ENCODE measurements around the gene HIPK2. TPM values are rescaled to one million over a fixed set of nuclear protein-coding genes. Genes with fewer than 3 reads are reported as not detected.

Gene HIPK2
- total and polyA plus RNA-seq, 5 experiments from 2014 or later: 2.1 to 32.9 (median 4.3) TPM

GRCh38 chr7:139646566-139646965 lies 131.2 kb downstream of the HIPK2 start:
- POLR2A ChIA-PET: interaction anchor here (0.6 to 2.1 kb wide), 6 partner anchors 11 to 657 kb away, joined by 3 to 11 read pairs (median 4); partner anchors contain the start of gene HIPK2
- peaks cover 39 to 84% (median 78%) of the 10 kb centered on the region in 4 donors for H3K4me1 Mint-ChIP-seq
- H3K27me3 Mint-ChIP-seq: no peaks in the 10 kb centered on the region
- H3K4me3 Mint-ChIP-seq: peak overlapping the region in 1 of 10 donors; percentile 46
- no peak for DNase-seq
- H3K9me3 Mint-ChIP-seq: no peaks in the 10 kb centered on the region
- peaks cover 0 to 5% (median 3%) of the 10 kb centered on the region in 3 donors for H3K36me3 Mint-ChIP-seq
- ATAC-seq: no peak
- H3K27ac Mint-ChIP-seq: peak overlapping the region in 9 of 10 donors; percentile 28 to 94 (median 54)

GRCh38 chr7:139645572-139646523 lies 131.9 kb downstream of the HIPK2 start:
- POLR2A ChIA-PET: interaction anchor here (0.6 to 2.1 kb wide), 7 partner anchors 10 to 658 kb away, joined by 3 to 11 read pairs (median 4); partner anchors contain the start of gene HIPK2
- DNase-seq: peak; percentile 64 to 90 (median 82)
- peak overlapping the region in 5 of 10 donors; percentile 30 to 77 (median 57) for H3K4me3 Mint-ChIP-seq

GRCh38 chr7:139643951-139644585 lies 133.7 kb downstream of the HIPK2 start:
- H3K27me3 Mint-ChIP-seq: no peaks in the 10 kb centered on the region
- H3K9me3 Mint-ChIP-seq: no peaks in the 10 kb centered on the region
- ATAC-seq (peak; percentile 68 to 80), DNase-seq (peak in 5 of 10 donors; percentile 40 to 66 (median 57))
- H3K4me1 Mint-ChIP-seq: peaks cover 43 to 79% (median 66%) of the 10 kb centered on the region in 4 donors
- H3K27ac Mint-ChIP-seq: peak overlapping the region in 8 of 10 donors; percentile 7 to 91 (median 76)
- POLR2A ChIA-PET: interaction anchor here (2.1 kb wide), 1 partner anchor 135 kb away, joined by 11 read pairs; the partner anchor contains the start of gene HIPK2
- peak overlapping the region in 6 of 10 donors; percentile 5 to 57 (median 30) for H3K4me3 Mint-ChIP-seq
- H3K36me3 Mint-ChIP-seq: peaks cover 0 to 3% (median 2%) of the 10 kb centered on the region in 3 donors

More at GRCh38 chr7:139645572-139646523, 131.9 kb downstream of the HIPK2 start:
- no peaks in the 10 kb centered on the region for H3K9me3 Mint-ChIP-seq
- H3K27ac Mint-ChIP-seq: peak overlapping the region in 9 of 10 donors; percentile 20 to 94 (median 69)
- ATAC-seq: peak; percentile 48 to 70
- peaks cover 41 to 81% (median 75%) of the 10 kb centered on the region in 4 donors for H3K4me1 Mint-ChIP-seq
- H3K27me3 Mint-ChIP-seq: no peaks in the 10 kb centered on the region
- peaks cover 0 to 3% (median 2%) of the 10 kb centered on the region in 3 donors for H3K36me3 Mint-ChIP-seq

GRCh38 chr7:139642283-139642682 lies 135.5 kb downstream of the HIPK2 start:
- Mint-ChIP-seq H3K9me3 (no peaks in the 10 kb centered on the region), H3K4me3 (peak overlapping the region in 2 of 10 donors; percentile 7 to 15), H3K27ac (peak overlapping the region in 9 of 10 donors; percentile 10 to 88 (median 54)), H3K36me3 (peaks cover 0 to 5% (median 3%) of the 10 kb centered on the region in 3 donors), H3K27me3 (no peaks in the 10 kb centered on the region), H3K4me1 (peaks cover 39 to 76% (median 59%) of the 10 kb centered on the region in 4 donors)
- ATAC-seq: no peak
- no peak for DNase-seq
- POLR2A ChIA-PET: interaction anchor here (0.5 to 1.1 kb wide), 3 partner anchors 15 to 81 kb away, joined by 3 to 5 read pairs (median 4); no protein-coding TSS in a partner anchor

- Mint-ChIP-seq H3K27me3 (no peaks in the 10 kb centered on the region), H3K36me3 (peaks cover 0 to 5% (median 3%) of the 10 kb centered on the region in 3 donors), H3K4me3 (no peak overlapping the region), H3K9me3 (no peaks in the 10 kb centered on the region), H3K4me1 (peaks cover 44 to 76% (median 59%) of the 10 kb centered on the region in 4 donors), H3K27ac (peak overlapping the region in 6 of 10 donors; percentile 8 to 75 (median 40))
- DNase-seq (no peak), ATAC-seq (no peak)
- POLR2A ChIA-PET: interaction anchor here (0.6 to 0.7 kb wide), 2 partner anchors 29 to 82 kb away, joined by 3 to 4 read pairs; no protein-coding TSS in a partner anchor
Measured at GRCh38 chr7:139641337-139641992, 136.3 kb downstream of the HIPK2 start.

- Mint-ChIP-seq H3K36me3 (peaks cover 0 to 5% (median 3%) of the 10 kb centered on the region in 3 donors), H3K27me3 (no peaks in the 10 kb centered on the region), H3K4me1 (peaks cover 48 to 76% (median 60%) of the 10 kb centered on the region in 4 donors), H3K9me3 (no peaks in the 10 kb centered on the region), H3K27ac (peak overlapping the region in 2 of 10 donors; percentile 58 to 97), H3K4me3 (no peak overlapping the region)
- DNase-seq (no peak), ATAC-seq (no peak)
- POLR2A ChIA-PET: interaction anchor here (0.7 to 0.9 kb wide), 2 partner anchors 10 to 30 kb away, joined by 3 read pairs; no protein-coding TSS in a partner anchor
Measured at GRCh38 chr7:139640681-139641080, 137.1 kb downstream of the HIPK2 start.

GRCh38 chr7:139639563-139639962 lies 138.2 kb downstream of the HIPK2 start:
- DNase-seq: no peak
- peaks cover 0 to 5% (median 3%) of the 10 kb centered on the region in 3 donors for H3K36me3 Mint-ChIP-seq
- peaks cover 50 to 77% (median 63%) of the 10 kb centered on the region in 4 donors for H3K4me1 Mint-ChIP-seq
- POLR2A ChIA-PET: interaction anchor here (0.6 kb wide), 1 partner anchor 134 kb away, joined by 3 read pairs; no protein-coding TSS in a partner anchor
- peak overlapping the region in 5 of 10 donors; percentile 17 to 97 (median 74) for H3K27ac Mint-ChIP-seq
- H3K9me3 Mint-ChIP-seq: no peaks in the 10 kb centered on the region
- no peaks in the 10 kb centered on the region for H3K27me3 Mint-ChIP-seq
- ATAC-seq: no peak
- H3K4me3 Mint-ChIP-seq: no peak overlapping the region

- Mint-ChIP-seq H3K36me3 (peaks cover 0 to 13% (median 9%) of the 10 kb centered on the region in 3 donors), H3K27ac (peak overlapping the region; percentile 94 to 98 (median 97)), H3K9me3 (no peaks in the 10 kb centered on the region), H3K4me3 (peak overlapping the region; percentile 62 to 89 (median 78)), H3K4me1 (peaks cover 50 to 69% (median 58%) of the 10 kb centered on the region in 4 donors), H3K27me3 (no peaks in the 10 kb centered on the region)
- ATAC-seq (peak; percentile 90 to 94), DNase-seq (peak; percentile 36 to 94 (median 84))
- POLR2A ChIA-PET: interaction anchor here (1.0 to 2.3 kb wide), 6 partner anchors 8 to 542 kb away, joined by 3 to 8 read pairs (median 4); no protein-coding TSS in a partner anchor
Measured at GRCh38 chr7:139635526-139636302, 142.1 kb downstream of the HIPK2 start.

- Mint-ChIP-seq H3K4me3 (peak overlapping the region in 4 of 10 donors; percentile 3 to 26 (median 17)), H3K36me3 (peaks cover 0 to 21% (median 17%) of the 10 kb centered on the region in 3 donors), H3K9me3 (no peaks in the 10 kb centered on the region), H3K27me3 (no peaks in the 10 kb centered on the region), H3K27ac (peak overlapping the region; percentile 78 to 98 (median 96)), H3K4me1 (peaks cover 49 to 77% (median 68%) of the 10 kb centered on the region in 4 donors)
- POLR2A ChIA-PET: interaction anchor here (0.7 to 2.3 kb wide), 3 partner anchors 9 to 26 kb away, joined by 3 to 8 read pairs (median 3); no protein-coding TSS in a partner anchor
- ATAC-seq (no peak), DNase-seq (no peak)
Measured at GRCh38 chr7:139634087-139634486, 143.7 kb downstream of the HIPK2 start.

- H3K27ac Mint-ChIP-seq: peak overlapping the region in 9 of 10 donors; percentile 30 to 95 (median 76)
- no peak for DNase-seq
- H3K9me3 Mint-ChIP-seq: no peaks in the 10 kb centered on the region
- ATAC-seq: no peak
- H3K36me3 Mint-ChIP-seq: peaks cover 0 to 26% (median 16%) of the 10 kb centered on the region in 3 donors
- POLR2A ChIA-PET: interaction anchor here (0.9 kb wide), 1 partner anchor 10 kb away, joined by 3 read pairs; no protein-coding TSS in a partner anchor
- H3K4me1 Mint-ChIP-seq: peaks cover 47 to 83% (median 72%) of the 10 kb centered on the region in 4 donors
- no peaks in the 10 kb centered on the region for H3K27me3 Mint-ChIP-seq
- peak overlapping the region in 2 of 10 donors; percentile 31 to 72 for H3K4me3 Mint-ChIP-seq
Measured at GRCh38 chr7:139631520-139632031, 146.2 kb downstream of the HIPK2 start.
